ENCODE data around the gene HDAC3. TPM values are rescaled to one million over a fixed set of nuclear protein-coding genes. Genes with fewer than 3 reads are reported as not detected.

The HDAC3 gene
- polyA plus RNA-seq, 3 donors, result 80.5 to 103 (median 82.3) TPM

DNA sequence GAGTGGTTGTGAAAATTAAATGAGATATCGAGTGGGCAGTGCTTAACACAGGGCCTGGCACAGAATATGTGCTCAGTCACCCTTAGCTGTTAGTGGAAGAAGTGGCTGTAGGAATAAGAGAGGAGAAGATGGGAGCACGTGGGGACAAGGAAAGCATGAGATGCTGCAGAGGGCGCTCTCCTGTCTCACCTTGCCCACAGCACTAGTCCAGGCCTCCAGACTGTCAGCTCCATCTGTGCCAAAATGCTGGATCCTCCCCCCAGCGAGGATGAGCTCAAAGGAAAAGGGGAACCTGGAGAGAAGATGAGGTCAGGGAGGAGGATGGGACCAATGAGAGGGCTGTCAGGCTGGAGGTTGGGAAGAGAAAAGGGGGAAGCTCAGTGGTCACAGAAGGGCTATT is 32.9 kb upstream of the HDAC3 start:
- Histone ChIP-seq H3K27ac (ENCODE audit: low read depth in 1 of 2, low read length in 2 of 2) (no peak overlapping the region), H3K27me3 (ENCODE audit: control insufficient read depth in 2 of 2, insufficient read depth in 2 of 2, low read length in 2 of 2) (no peaks in the 10 kb centered on the region), H3K36me3 (replicated peaks in 1 of 2; ENCODE audit: control insufficient read depth in 1 of 2, insufficient read depth in 2 of 2, low read length in 2 of 2) (peaks cover 50 to 59% of the 10 kb centered on the region in 2 donors), H4K20me1 (ENCODE audit: insufficient read depth, low read length) (peaks cover 4% of the 10 kb centered on the region), H3K79me2 (ENCODE audit: insufficient read depth, low read length) (no peaks in the 10 kb centered on the region), H3K4me1 (ENCODE audit: control insufficient read depth in 1 of 2, insufficient read depth in 2 of 2, low read length in 2 of 2) (peaks cover 5 to 6% of the 10 kb centered on the region in 2 donors), H3K9me3 (replicated peaks in 1 of 2; ENCODE audit: control insufficient read depth in 1 of 2, insufficient read depth in 1 of 2, low read length in 2 of 2) (no peaks in the 10 kb centered on the region), H3K4me3 (replicated peaks in 1 of 3; ENCODE audit: low read depth in 2 of 3, low read length in 3 of 3) (no peak overlapping the region), H2AFZ (ENCODE audit: insufficient read depth, low read depth, low read length, poor library complexity, severe bottlenecking) (no peak overlapping the region), H3K9ac (ENCODE audit: insufficient read depth, low read length, poor library complexity, severe bottlenecking) (no peak overlapping the region), H3K4me2 (replicated peaks; ENCODE audit: extremely low read depth, low read length, poor library complexity, severe bottlenecking) (no peak overlapping the region)
- TF ChIP-seq, protein P1, sequence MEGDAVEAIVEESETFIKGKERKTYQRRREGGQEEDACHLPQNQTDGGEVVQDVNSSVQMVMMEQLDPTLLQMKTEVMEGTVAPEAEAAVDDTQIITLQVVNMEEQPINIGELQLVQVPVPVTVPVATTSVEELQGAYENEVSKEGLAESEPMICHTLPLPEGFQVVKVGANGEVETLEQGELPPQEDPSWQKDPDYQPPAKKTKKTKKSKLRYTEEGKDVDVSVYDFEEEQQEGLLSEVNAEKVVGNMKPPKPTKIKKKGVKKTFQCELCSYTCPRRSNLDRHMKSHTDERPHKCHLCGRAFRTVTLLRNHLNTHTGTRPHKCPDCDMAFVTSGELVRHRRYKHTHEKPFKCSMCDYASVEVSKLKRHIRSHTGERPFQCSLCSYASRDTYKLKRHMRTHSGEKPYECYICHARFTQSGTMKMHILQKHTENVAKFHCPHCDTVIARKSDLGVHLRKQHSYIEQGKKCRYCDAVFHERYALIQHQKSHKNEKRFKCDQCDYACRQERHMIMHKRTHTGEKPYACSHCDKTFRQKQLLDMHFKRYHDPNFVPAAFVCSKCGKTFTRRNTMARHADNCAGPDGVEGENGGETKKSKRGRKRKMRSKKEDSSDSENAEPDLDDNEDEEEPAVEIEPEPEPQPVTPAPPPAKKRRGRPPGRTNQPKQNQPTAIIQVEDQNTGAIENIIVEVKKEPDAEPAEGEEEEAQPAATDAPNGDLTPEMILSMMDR (IDR thresholded peaks at IDR 0.05), result no peak
- Mint-ChIP-seq H3K27ac (peak overlapping the region in 2 of 7 donors; percentile 10 to 51), H3K4me3 (no peak overlapping the region), H3K4me1 (peaks cover 4% of the 10 kb centered on the region), H3K36me3 (peaks cover 49 to 51% of the 10 kb centered on the region in 2 donors), H3K9me3 (no peaks in the 10 kb centered on the region), H3K27me3 (ENCODE audit: low read depth in 3 of 3) (peaks cover 0 to 2% (median 1%) of the 10 kb centered on the region in 3 donors)
- intact Hi-C loops (cut with micrococcal nuclease), result loop anchor here (5.0 to 10.0 kb wide), 2 partner anchors 145 to 158 kb away; no protein-coding TSS in a partner anchor
- no peak for DNase-seq
- WGBS (ENCODE audit: insufficient coverage), result 100% methylated on average over 1 of the region's 4 CpGs

DNA sequence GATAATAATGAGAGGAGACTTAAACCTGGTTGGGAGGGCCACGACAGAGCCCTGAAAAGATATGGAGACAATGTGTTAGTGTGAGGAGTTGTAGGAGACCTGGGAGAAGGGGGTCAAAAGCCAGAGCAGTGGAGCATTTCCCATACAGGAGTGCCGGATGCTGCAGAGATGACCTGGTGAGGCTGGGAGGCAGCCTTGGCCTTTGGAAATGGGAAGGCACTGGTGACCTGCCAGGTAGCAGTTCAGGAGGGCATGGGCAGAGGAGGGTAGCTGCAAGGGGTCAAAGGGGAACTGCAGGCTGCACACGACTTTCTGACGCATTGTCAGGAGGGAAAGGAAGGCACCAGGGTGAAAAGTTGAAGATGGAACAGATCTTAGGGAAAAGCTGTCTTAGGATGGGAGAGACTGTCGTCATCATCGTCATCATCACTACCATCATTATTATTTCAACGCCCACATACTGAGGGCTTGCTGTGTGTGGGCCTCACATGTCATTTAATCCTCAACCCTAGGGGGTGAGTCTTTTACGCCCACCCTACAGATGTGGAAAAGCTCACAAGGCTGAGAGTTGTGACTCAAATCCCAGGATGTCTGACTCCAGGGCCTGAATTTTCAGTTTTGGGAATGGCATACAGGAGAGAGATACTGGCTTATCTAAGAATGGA is 32.1 kb upstream of the HDAC3 start:
- no peak overlapping the region for H3K27ac ChIP-seq (ENCODE audit: low read depth in 1 of 2, low read length in 2 of 2)
- H3K9me3 Mint-ChIP-seq, result no peaks in the 10 kb centered on the region
- peaks cover 0 to 2% (median 1%) of the 10 kb centered on the region in 3 donors for H3K27me3 Mint-ChIP-seq (ENCODE audit: low read depth in 3 of 3)
- TF ChIP-seq, protein P1 (IDR thresholded peaks at IDR 0.05), result no peak
- H2AFZ ChIP-seq (ENCODE audit: insufficient read depth, low read depth, low read length, poor library complexity, severe bottlenecking), result no peak overlapping the region
- H3K4me3 Mint-ChIP-seq, result no peak overlapping the region
- no peak overlapping the region for H3K4me2 ChIP-seq (replicated peaks; ENCODE audit: extremely low read depth, low read length, poor library complexity, severe bottlenecking)
- peak overlapping the region in 1 of 7 donors; percentile 62 for H3K27ac Mint-ChIP-seq
- peaks cover 4% of the 10 kb centered on the region for H3K4me1 Mint-ChIP-seq
- no peaks in the 10 kb centered on the region for H3K27me3 ChIP-seq (ENCODE audit: control insufficient read depth in 2 of 2, insufficient read depth in 2 of 2, low read length in 2 of 2)
- intact Hi-C loops (cut with micrococcal nuclease), result loop anchor here (5.0 to 10.0 kb wide), 2 partner anchors 146 to 159 kb away; no protein-coding TSS in a partner anchor
- peaks cover 55 to 67% of the 10 kb centered on the region in 2 donors for H3K36me3 ChIP-seq (replicated peaks in 1 of 2; ENCODE audit: control insufficient read depth in 1 of 2, insufficient read depth in 2 of 2, low read length in 2 of 2)
- H3K4me1 ChIP-seq (ENCODE audit: control insufficient read depth in 1 of 2, insufficient read depth in 2 of 2, low read length in 2 of 2), result peaks cover 5 to 6% of the 10 kb centered on the region in 2 donors
- H3K4me3 ChIP-seq (replicated peaks in 1 of 3; ENCODE audit: low read depth in 2 of 3, low read length in 3 of 3), result no peak overlapping the region
- no peaks in the 10 kb centered on the region for H3K79me2 ChIP-seq (ENCODE audit: insufficient read depth, low read length)
- no peak overlapping the region for H3K9ac ChIP-seq (ENCODE audit: insufficient read depth, low read length, poor library complexity, severe bottlenecking)
- DNase-seq, result no peak
- H3K9me3 ChIP-seq (replicated peaks in 1 of 2; ENCODE audit: control insufficient read depth in 1 of 2, insufficient read depth in 1 of 2, low read length in 2 of 2), result no peaks in the 10 kb centered on the region
- peaks cover 52 to 55% of the 10 kb centered on the region in 2 donors for H3K36me3 Mint-ChIP-seq
- peaks cover 6% of the 10 kb centered on the region for H4K20me1 ChIP-seq (ENCODE audit: insufficient read depth, low read length)
- WGBS (ENCODE audit: insufficient coverage), result 100% methylated on average over 2 of the region's 8 CpGs

All from CD14-positive monocyte (primary cell).